Small intestine (tissue), 7 donors: ENCODE results near the gene LIM2. TPM values are rescaled to one million over a fixed set of nuclear protein-coding genes. Genes with fewer than 3 reads are reported as not detected.

Experiments
- DNase-seq, 2 donors: peaks; one replicate each; pipeline versions ENCODE4 v3.0.0 to v3.0.0-alpha.2; 2013
- FAIRE-seq: peaks from 2 replicates; lab custom pipeline; 2012; peaks lifted over from hg19 to GRCh38; lab: Jason Lieb, UNC
- H3K27ac ChIP-seq, 3 donors: one replicate each; pipeline ENCODE4 v1.5.1; 2013; ENCODE audit warnings: low read length in 2 of 3, mild to moderate bottlenecking in 2 of 3, control low read depth in 1 of 3, inconsistent platforms in 1 of 3, low read depth in 1 of 3, moderate library complexity in 1 of 3
- H3K27me3 ChIP-seq, 3 donors: one replicate each; pipeline ENCODE4 v1.6.1; 2013; ENCODE audit warnings: low read length in 3 of 3, inconsistent platforms in 1 of 3; ENCODE audit not compliant: control insufficient read depth in 3 of 3, insufficient read depth in 3 of 3
- H3K36me3 ChIP-seq, 3 donors: one replicate each; pipeline ENCODE4 v1.6.1; 2013; ENCODE audit warnings: low read length in 3 of 3, inconsistent platforms in 1 of 3, low read depth in 1 of 3, mild to moderate bottlenecking in 1 of 3, moderate library complexity in 1 of 3; ENCODE audit not compliant: control insufficient read depth in 3 of 3, insufficient read depth in 2 of 3
- H3K4me1 ChIP-seq, 3 donors: one replicate each; pipeline ENCODE4 v1.6.1; 2013; ENCODE audit warnings: low read length in 2 of 3, inconsistent platforms in 1 of 3, low read depth in 1 of 3, mild to moderate bottlenecking in 1 of 3, moderate library complexity in 1 of 3; ENCODE audit not compliant: control insufficient read depth in 3 of 3, insufficient read depth in 2 of 3
- H3K4me3 ChIP-seq, 3 donors: one replicate each; pipeline ENCODE4 v1.5.1; 2013; ENCODE audit warnings: low read length in 3 of 3, control low read depth in 1 of 3, inconsistent platforms in 1 of 3, low read depth in 1 of 3, mild to moderate bottlenecking in 1 of 3, moderate library complexity in 1 of 3
- H3K9me3 ChIP-seq, 2 donors: one replicate each; pipeline ENCODE4 v1.6.1; 2013; ENCODE audit warnings: low read depth in 1 of 2, low read length in 1 of 2; ENCODE audit not compliant: control insufficient read depth in 2 of 2, insufficient read depth in 1 of 2
- WGBS, 3 donors: extraction: QIAGEN DNeasy Blood & Tissue Kit; methylation state at CpG; one replicate each; pipeline ENCODE4 v1.1.7; 2013; 5-methylcytosine and 5-hydroxymethylcytosine counted together
- polyA plus RNA-seq, 4 donors: library from polyadenylated mRNA; stranded (reverse) in 3 of 4; unstranded in 1 of 4; fragments of 200-250 nt in 3 of 4; fragments of 120-200 nt in 1 of 4; gene quantifications; one replicate each; pipeline versions ENCODE4 v1.2.1 to v1.2.3, GENCODE V29; 2013
- donor health status: healthy with polysubstance abuse.
- donor health status: control.
- donor health status: control.
- donor health status: Bipolar disorder and iron deficiency.
- donor health status: healthy.

Gene LIM2
- polyA plus RNA-seq, 4 donors: 0.04 TPM; not detected in 3

DNA sequence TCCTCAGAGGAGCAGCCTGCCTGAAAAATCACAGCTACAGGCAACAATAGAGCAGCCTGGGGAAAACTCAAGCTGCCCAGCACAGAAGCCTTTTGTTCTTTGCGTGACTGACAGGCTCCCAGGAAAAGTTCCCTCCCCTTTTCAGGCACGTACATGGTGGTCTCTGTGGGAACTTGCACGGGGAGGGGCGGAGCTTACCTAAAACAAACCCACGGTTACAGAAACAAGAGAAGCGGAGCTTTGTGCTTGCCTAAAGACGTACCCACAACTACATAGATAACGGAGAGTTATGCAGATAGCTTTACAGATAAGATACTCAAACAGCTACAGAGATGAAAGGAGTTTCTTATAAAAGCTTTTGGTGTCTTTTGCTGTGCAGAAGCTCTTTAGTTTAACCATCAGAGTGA, 33.0 kb downstream of the LIM2 start:
- Histone ChIP-seq H3K27me3 (no peaks in the 10 kb centered on the region), H3K4me3 (no peak overlapping the region), H3K9me3 (no peaks in the 10 kb centered on the region), H3K4me1 (no peaks in the 10 kb centered on the region), H3K27ac (no peak overlapping the region), H3K36me3 (peaks cover 4 to 49% (median 4%) of the 10 kb centered on the region in 3 donors)
- 28 to 39% (median 35%) methylated on average over 8 of the region's 8 CpGs for WGBS, 3 donors
- FAIRE-seq: no peak
- peak in 1 of 2 donors; percentile 55 for DNase-seq

DNA sequence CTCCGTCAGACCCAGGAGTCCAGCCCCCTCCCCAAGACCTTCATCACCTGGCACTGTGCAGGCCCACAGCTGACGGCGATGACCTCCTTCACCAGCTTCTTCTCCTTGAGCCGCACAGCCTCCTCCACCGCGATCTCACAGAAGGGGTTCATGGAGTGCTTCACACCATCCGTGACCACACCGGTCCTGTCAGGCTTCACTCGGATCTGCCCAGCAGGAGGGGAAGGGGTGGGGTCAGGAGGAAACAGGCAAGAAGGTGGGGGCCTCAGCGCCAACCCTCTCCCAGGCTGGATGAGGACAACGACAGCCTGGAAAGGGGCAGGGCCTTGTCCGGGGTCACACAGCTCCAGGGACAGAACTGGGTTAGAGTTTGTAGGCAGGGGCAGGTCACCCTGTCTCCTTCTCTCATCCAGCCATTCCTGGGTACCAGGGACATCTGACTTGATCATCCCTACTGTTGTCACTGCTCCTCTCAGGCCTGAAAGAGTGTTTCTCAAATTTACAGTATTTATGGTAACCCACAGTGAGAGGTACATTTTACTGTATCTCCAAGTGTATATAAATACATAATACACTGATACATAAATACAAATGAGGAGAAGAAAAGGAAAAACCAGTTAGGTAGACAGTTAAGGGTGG, 33.6 kb downstream of the LIM2 start:
- no peaks in the 10 kb centered on the region for H3K9me3 ChIP-seq
- 73 to 81% (median 79%) methylated on average over 10 to 12 of the region's 12 CpGs for WGBS, 3 donors
- H3K27me3 ChIP-seq: no peaks in the 10 kb centered on the region
- FAIRE-seq (no peak), DNase-seq (no peak)
- no peaks in the 10 kb centered on the region for H3K4me1 ChIP-seq
- peaks cover 4 to 52% (median 4%) of the 10 kb centered on the region in 3 donors for H3K36me3 ChIP-seq
- H3K27ac ChIP-seq: peak overlapping the region in 1 of 3 donors; percentile 29
- no peak overlapping the region for H3K4me3 ChIP-seq

DNA sequence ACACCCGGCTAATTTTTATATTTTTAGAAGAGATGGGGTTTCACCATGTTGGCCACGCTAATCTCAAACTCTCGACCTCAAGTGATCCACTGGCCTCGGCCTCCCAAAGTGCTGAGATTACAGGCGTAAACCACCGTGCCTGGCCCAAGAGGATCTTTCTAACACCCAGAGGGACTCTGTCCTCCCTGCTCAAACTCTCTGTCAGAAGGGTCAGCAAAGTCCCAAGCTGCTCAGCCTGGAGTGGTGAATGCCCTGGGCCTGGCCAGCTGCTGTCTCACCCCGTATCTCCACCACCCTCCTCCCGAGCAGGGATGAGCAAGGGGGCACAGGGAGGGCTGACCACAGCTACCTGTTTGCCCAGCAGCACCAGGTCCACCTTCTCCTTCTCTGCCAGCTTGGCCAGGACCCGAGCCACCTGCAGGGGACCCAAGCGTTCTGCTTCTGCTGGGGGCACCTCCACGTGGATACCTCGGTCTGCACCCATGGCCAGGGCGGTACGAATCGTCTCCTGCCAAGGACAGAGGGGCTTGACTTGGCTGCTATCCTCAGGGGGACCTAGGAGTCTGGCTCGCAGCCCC, 34.9 kb downstream of the LIM2 start:
- no peaks in the 10 kb centered on the region for H3K9me3 ChIP-seq
- DNase-seq (no peak), FAIRE-seq (no peak)
- no peaks in the 10 kb centered on the region for H3K27me3 ChIP-seq
- no peaks in the 10 kb centered on the region for H3K4me1 ChIP-seq
- WGBS, 3 donors: 93 to 96% (median 95%) methylated on average over 16 of the region's 16 CpGs
- no peak overlapping the region for H3K4me3 ChIP-seq
- H3K27ac ChIP-seq: no peak overlapping the region
- H3K36me3 ChIP-seq: peaks cover 4 to 50% (median 4%) of the 10 kb centered on the region in 3 donors

DNA sequence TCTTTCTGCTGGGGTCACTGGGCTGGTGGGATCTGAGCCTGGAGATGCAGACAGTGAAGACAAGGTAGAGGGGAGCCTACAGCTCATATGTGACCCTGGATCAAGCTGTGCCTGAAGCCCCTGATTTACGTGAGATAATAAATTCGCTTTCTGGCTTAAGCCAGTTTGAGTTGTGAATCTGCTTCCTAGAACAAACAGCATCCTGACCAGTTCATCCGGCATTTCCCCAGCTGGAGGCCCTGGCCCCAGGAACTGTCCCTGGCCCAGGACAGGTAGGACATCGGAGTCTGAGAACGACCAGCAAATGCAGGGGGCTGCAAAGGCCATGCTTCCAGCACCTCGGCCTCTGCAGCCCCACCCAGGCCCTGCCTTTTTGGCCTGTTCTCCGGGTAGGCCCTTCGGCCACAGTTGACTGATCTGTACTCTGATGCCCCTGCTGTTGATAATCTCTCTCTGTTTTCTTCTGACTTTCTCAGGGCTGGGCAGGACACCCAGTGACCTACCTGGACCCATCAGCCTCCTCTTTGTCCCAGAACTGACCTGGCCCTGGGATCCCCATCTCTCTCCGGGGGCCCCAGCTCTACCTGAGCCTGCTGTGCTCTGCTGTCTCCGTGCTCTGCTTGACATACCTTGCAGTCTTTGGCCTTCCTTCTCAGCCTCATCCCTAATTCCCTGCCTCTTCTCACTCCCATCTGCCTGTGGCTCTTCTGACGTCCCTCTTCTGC, 36.3 kb downstream of the LIM2 start:
- H3K27me3 ChIP-seq: no peaks in the 10 kb centered on the region
- H3K36me3 ChIP-seq: peaks cover 4 to 59% (median 4%) of the 10 kb centered on the region in 3 donors
- DNase-seq (no peak), FAIRE-seq (no peak)
- H3K4me1 ChIP-seq: no peaks in the 10 kb centered on the region
- H3K4me3 ChIP-seq: no peak overlapping the region
- WGBS, 3 donors: 92 to 96% (median 95%) methylated on average over 11 of the region's 11 CpGs
- H3K27ac ChIP-seq: no peak overlapping the region
- no peaks in the 10 kb centered on the region for H3K9me3 ChIP-seq

DNA sequence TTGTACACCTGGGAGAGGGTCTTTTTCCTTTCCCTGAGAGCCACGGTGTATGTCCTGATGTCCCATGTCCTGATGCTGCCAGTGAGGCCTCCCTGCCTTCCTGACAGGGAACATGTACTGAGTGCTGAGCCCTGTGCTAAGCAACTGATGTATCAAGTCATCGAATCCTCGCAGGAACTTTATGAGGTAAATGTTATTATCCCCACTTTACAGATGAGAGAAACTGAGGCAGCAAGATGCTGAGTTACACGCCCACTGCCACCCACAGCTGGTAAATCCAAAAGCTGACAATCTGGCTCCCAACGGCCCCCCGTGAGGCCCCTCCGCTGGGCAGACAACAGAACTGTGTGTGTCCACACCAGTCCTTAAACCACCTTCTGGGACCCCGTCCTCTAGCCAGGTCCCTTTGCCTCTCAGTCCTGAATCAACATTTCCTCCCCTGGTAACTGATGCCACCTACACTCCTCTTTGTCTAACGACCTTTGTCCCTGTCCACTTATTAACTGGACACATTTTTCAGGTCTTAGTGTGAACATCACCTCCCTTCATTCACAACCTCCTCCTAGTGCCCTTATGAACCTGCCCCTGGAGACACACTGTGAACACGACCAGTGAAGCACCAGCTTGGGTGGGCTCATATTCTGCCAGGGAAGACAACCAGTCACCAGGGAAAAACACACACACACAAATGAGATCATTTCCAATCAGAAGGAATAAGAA, 40.4 kb downstream of the LIM2 start:
- WGBS, 3 donors: 78 to 83% (median 81%) methylated on average over 9 to 10 of the region's 10 CpGs
- Histone ChIP-seq H3K4me3 (no peak overlapping the region), H3K4me1 (no peaks in the 10 kb centered on the region), H3K9me3 (no peaks in the 10 kb centered on the region), H3K27me3 (no peaks in the 10 kb centered on the region), H3K36me3 (peaks cover 2 to 68% (median 4%) of the 10 kb centered on the region in 3 donors), H3K27ac (no peak overlapping the region)
- FAIRE-seq (no peak), DNase-seq (no peak)

DNA sequence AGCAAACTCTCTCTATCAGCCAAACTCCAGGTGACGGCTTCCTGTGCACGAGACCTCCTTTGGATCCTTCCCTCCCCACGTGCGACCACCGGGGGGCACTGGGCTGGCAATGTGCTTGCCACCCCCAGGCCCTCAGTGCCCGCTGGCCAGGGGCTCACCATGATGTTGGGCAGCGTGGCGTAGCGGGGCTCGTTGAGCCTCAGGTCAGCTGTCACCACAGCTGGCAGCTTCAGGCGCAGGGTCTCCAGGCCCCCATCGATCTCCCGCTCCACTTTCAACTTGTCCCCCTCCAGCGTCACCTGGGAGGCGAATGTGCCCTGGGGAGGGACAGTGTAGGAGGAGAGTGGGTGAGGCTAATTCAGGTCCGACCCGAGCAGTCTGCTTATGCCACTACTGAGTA, 41.0 kb downstream of the LIM2 start:
- Histone ChIP-seq H3K27me3 (no peaks in the 10 kb centered on the region), H3K4me1 (no peaks in the 10 kb centered on the region), H3K4me3 (no peak overlapping the region), H3K36me3 (peaks cover 0 to 62% (median 4%) of the 10 kb centered on the region in 3 donors), H3K9me3 (no peaks in the 10 kb centered on the region), H3K27ac (no peak overlapping the region)
- 90 to 94% (median 93%) methylated on average over 17 of the region's 17 CpGs for WGBS, 3 donors
- FAIRE-seq: no peak
- no peak for DNase-seq

DNA sequence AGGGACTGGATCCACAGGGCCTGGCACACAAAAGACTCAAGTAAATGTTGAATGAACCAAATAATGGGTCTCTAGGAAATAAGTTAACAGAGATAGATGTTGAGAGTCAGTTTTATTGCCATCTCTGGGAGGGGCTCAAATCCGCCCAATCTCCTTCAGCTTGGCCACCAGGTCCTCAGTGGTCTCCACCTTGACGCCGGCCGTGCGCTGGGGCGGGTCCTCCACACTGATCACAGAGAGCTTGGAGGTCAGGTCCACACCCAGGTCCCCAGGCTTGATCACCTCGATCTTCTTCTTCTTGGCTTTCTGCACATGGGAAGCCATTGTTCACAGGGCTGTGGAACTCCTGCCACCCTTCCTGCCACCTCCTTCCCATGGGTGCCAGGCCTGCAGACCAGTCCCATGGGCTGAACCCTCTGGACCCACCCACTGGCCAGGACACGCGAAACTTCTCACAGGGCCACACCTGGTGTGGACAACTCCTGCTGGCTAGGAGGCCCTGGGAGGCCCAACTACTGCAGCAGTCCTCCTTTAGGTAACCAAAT, 42.6 kb downstream of the LIM2 start:
- Histone ChIP-seq H3K4me3 (no peak overlapping the region), H3K36me3 (peaks cover 0 to 48% (median 0%) of the 10 kb centered on the region in 3 donors), H3K27me3 (peaks cover 0 to 3% (median 0%) of the 10 kb centered on the region in 3 donors), H3K27ac (no peak overlapping the region), H3K4me1 (peaks cover 0 to 4% (median 2%) of the 10 kb centered on the region in 3 donors), H3K9me3 (no peaks in the 10 kb centered on the region)
- DNase-seq: no peak
- 84 to 97% (median 94%) methylated on average over 6 to 9 of the region's 9 CpGs for WGBS, 3 donors
- no peak for FAIRE-seq
